PFSK-1 (cell line): ENCODE data around the gene TMEM147.

Experiments used
- FOXP2 ChIP-seq: optimal IDR thresholded peaks from 2 replicates; pipeline ENCODE3; 2011; ENCODE audit warnings: borderline replicate concordance, control low read depth, inconsistent platforms; ENCODE audit not compliant: insufficient read depth; ENCODE audit errors: extremely low read length, extremely low read depth
- POLR2AphosphoS5 ChIP-seq: IDR thresholded peaks from 2 replicates; pipeline ENCODE4 v1.6.1; 2012; ENCODE audit warnings: low read depth, mild to moderate bottlenecking, control low read depth, low read length, moderate library complexity
- REST ChIP-seq, 2 experiments: IDR thresholded peaks; 2 replicates each; pipeline versions ENCODE4 v1.6.1 to v1.8.0; 2011 to 2012; ENCODE audit warnings: low read depth in 2 of 2, low read length in 2 of 2, control low read depth in 1 of 2, inconsistent platforms in 1 of 2, mild to moderate bottlenecking in 1 of 2, moderate library complexity in 1 of 2; ENCODE audit not compliant: insufficient read depth in 1 of 2
- SIN3A ChIP-seq: IDR thresholded peaks from 2 replicates; pipeline ENCODE4 v1.6.1; 2012; ENCODE audit warnings: mild to moderate bottlenecking, low read length, moderate library complexity, borderline replicate concordance; ENCODE audit not compliant: insufficient read depth
- TAF1 ChIP-seq: IDR thresholded peaks from 2 replicates; pipeline ENCODE4 v1.6.1; 2012; ENCODE audit warnings: low read length, control low read depth, borderline replicate concordance; ENCODE audit not compliant: insufficient read depth

The TMEM147 gene

DNA sequence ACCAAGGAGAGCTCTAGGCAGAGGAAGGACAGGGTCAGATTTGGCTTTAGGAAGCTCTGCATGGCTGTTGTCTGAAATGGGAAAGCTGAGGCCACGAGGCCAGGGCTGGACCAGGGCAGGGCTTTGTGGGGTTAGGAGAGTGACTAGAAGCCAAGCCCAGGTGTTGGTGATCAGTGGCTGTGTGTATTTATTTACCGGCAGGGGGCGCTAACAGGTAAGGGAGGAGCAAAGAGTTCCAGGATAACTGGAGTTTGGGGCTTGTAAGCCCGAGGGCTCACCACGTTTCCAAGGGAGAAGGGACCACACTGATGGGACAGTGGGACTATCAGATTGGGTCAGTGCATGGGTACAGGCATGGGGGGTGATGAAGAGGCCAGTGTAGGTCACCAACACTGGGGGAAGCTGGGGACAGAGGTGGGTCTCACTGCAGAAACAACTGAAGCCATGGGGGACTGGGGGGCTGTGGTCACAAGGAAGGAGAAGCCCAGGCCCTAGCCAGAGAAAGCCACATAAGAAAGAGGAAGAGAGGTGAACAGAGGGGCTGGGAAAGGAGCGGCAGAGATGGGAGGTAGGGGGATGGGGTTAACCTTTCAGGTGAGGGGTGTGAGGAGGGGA, 3.9 kb downstream of the TMEM147 start:
- TF ChIP-seq FOXP2 (no peak), SIN3A (no peak), POLR2AphosphoS5 (no peak), TAF1 (no peak)

- no peak for TF ChIP-seq FOXP2
- TF ChIP-seq SIN3A: no peak
- TF ChIP-seq POLR2AphosphoS5: no peak
- no peak for TF ChIP-seq TAF1
- TF ChIP-seq REST (IDR thresholded peaks at IDR 0.05; ENCODE audit: insufficient read depth in 1 of 2, low read depth in 2 of 2, low read length in 2 of 2): no peak
Measured at GRCh38 chr19:35549879-35550523, 4.6 kb downstream of the TMEM147 start.

- TF ChIP-seq TAF1 (no peak), FOXP2 (no peak), REST (IDR thresholded peaks at IDR 0.05; ENCODE audit: insufficient read depth in 1 of 2, low read depth in 2 of 2, low read length in 2 of 2) (no peak), SIN3A (no peak), POLR2AphosphoS5 (no peak)
Measured at GRCh38 chr19:35551091-35551810, 5.8 kb downstream of the TMEM147 start.

DNA sequence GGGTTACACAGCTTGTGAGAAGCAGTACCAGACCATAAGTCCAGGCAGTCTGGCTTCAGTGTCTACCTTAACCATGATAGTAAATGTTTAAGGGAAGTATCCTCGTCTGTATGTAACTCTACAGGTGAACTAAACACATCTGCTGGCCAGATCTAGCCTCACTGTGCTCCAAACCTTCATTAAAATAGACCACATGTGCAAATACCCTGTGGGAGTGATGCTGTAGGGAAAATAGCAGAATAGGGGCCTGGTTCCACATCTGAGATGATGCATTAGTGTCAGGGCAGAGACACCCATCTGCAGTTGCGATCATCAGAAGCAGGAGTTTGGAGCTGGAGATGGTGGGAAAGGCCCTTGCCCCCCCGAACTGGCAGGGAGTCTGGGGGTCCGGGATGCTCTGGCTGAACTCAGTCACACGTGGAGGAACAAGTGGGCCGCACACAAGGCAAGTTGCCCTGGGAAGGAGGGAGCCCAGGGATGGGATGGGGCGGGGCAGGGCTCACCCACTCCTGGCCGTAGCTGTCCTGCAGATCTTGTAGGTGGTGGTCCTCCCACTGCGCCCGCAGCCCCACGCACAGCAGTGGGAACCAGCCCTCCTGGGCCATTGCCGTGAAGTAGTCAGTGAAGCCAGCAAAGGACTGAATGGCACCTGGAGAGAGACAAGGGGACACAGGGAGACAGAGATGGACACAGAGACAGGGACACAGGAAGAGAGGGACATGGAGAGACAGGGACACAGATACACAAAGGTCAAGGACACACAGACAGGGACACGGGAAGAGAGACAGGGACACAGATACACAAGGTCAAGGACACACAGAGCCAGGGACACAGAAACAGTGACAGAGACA, 7.3 kb downstream of the TMEM147 start:
- no peak for TF ChIP-seq POLR2AphosphoS5
- TF ChIP-seq FOXP2: no peak
- TF ChIP-seq REST (IDR thresholded peaks at IDR 0.05; ENCODE audit: insufficient read depth in 1 of 2, low read depth in 2 of 2, low read length in 2 of 2): no peak
- TF ChIP-seq SIN3A: no peak
- TF ChIP-seq TAF1: no peak

GRCh38 chr19:35553385-35554000, 8.1 kb downstream of the TMEM147 start:
- TF ChIP-seq REST (IDR thresholded peaks at IDR 0.05; ENCODE audit: insufficient read depth in 1 of 2, low read depth in 2 of 2, low read length in 2 of 2) (no peak), TAF1 (no peak), FOXP2 (no peak), POLR2AphosphoS5 (no peak), SIN3A (no peak)
